ENCODE results near the gene BST2. TPM values are rescaled to one million over a fixed set of nuclear protein-coding genes. Genes with fewer than 3 reads are reported as not detected.

Gene BST2
- total and polyA plus RNA-seq, 10 of the 15 experiments (the other 5 are each of a cell fraction or from before 2014, with no cell fraction given), result 16.6 to 372 (median 264) TPM

DNA sequence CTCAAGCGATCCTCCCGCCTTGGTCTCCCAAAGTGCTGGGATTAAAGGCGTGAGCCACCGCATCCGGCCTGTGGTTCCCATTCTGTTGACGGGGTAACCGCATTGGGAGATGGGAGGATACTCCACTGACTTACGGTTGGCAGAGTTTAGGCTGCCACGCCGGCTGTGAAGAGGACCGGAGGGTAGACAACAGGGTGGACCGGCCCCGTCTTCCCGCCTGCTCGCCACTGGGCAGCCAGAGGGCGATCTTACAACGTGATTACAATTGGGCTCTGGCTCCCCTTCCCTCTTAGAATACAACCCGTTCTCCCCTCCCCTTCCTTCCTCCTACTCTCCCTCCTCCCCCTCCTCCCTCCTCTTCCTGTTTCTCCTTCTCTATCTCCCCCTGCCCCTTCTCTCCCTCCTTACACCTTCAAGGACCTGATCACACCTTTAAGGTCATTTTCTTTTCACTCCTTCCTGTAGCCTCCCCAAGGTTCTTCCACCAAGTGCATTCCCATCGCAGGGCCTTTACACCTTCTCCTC is 10.5 kb downstream of the BST2 start (continued):
- no peak for TF ChIP-seq HCFC1 (IDR thresholded peaks at IDR 0.05; ENCODE audit: low read length)
- TF ChIP-seq ATF3 (IDR thresholded peaks at IDR 0.05; ENCODE audit: borderline replicate concordance, extremely low read depth, low read depth, low read length), result no peak
- TF ChIP-seq TCF7 (IDR thresholded peaks at IDR 0.05; ENCODE audit: borderline replicate concordance), result no peak
- TF ChIP-seq ZBTB4 (CRISPR knock-in tag; IDR thresholded peaks at IDR 0.05), result no peak
- TF ChIP-seq CHD2 (IDR thresholded peaks at IDR 0.05; ENCODE audit: borderline replicate concordance, low read depth, low read length), result no peak
- no peak for TF ChIP-seq IRF5 (IDR thresholded peaks at IDR 0.05; ENCODE audit: borderline replicate concordance)
- no peak for TF ChIP-seq TCF3 (IDR thresholded peaks at IDR 0.05; ENCODE audit: borderline replicate concordance, insufficient read depth, low read depth, low read length)
- no peak for TF ChIP-seq BACH1 (IDR thresholded peaks at IDR 0.05; ENCODE audit: borderline replicate concordance)
- TF ChIP-seq, protein P1, sequence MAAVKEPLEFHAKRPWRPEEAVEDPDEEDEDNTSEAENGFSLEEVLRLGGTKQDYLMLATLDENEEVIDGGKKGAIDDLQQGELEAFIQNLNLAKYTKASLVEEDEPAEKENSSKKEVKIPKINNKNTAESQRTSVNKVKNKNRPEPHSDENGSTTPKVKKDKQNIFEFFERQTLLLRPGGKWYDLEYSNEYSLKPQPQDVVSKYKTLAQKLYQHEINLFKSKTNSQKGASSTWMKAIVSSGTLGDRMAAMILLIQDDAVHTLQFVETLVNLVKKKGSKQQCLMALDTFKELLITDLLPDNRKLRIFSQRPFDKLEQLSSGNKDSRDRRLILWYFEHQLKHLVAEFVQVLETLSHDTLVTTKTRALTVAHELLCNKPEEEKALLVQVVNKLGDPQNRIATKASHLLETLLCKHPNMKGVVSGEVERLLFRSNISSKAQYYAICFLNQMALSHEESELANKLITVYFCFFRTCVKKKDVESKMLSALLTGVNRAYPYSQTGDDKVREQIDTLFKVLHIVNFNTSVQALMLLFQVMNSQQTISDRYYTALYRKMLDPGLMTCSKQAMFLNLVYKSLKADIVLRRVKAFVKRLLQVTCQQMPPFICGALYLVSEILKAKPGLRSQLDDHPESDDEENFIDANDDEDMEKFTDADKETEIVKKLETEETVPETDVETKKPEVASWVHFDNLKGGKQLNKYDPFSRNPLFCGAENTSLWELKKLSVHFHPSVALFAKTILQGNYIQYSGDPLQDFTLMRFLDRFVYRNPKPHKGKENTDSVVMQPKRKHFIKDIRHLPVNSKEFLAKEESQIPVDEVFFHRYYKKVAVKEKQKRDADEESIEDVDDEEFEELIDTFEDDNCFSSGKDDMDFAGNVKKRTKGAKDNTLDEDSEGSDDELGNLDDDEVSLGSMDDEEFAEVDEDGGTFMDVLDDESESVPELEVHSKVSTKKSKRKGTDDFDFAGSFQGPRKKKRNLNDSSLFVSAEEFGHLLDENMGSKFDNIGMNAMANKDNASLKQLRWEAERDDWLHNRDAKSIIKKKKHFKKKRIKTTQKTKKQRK (IDR thresholded peaks at IDR 0.05; ENCODE audit: low read depth, low read length), result no peak
- TF ChIP-seq SIX5 (IDR thresholded peaks at IDR 0.05; ENCODE audit: low read depth, low read length, severe bottlenecking), result no peak
- TF ChIP-seq ZNF217 (IDR thresholded peaks at IDR 0.05), result peak; percentile 95
- TF ChIP-seq POLR2A (IDR thresholded peaks at IDR 0.05; ENCODE audit: low read depth, low read length), result peak; percentile 35; the same call in 1 of the 2 replicates
- no peak for TF ChIP-seq STAT1 (conservative IDR thresholded peaks at IDR 0.05)
- no peak for TF ChIP-seq ASH2L (IDR thresholded peaks at IDR 0.05; ENCODE audit: borderline replicate concordance, low read depth)
- TF ChIP-seq, protein P2, sequence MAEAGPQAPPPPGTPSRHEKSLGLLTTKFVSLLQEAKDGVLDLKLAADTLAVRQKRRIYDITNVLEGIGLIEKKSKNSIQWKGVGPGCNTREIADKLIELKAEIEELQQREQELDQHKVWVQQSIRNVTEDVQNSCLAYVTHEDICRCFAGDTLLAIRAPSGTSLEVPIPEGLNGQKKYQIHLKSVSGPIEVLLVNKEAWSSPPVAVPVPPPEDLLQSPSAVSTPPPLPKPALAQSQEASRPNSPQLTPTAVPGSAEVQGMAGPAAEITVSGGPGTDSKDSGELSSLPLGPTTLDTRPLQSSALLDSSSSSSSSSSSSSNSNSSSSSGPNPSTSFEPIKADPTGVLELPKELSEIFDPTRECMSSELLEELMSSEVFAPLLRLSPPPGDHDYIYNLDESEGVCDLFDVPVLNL (IDR thresholded peaks at IDR 0.05; ENCODE audit: low read depth, low read length), result no peak
- no peak for TF ChIP-seq ZNF384 (IDR thresholded peaks at IDR 0.05; ENCODE audit: borderline replicate concordance, low read depth, low read length)
- TF ChIP-seq EP300 (IDR thresholded peaks at IDR 0.05; ENCODE audit: borderline replicate concordance in 1 of 2, control insufficient read depth in 1 of 2, low read depth in 2 of 2, low read length in 2 of 2), result no peak
- TF ChIP-seq NR2C1 (IDR thresholded peaks at IDR 0.05), result no peak
- no peak for TF ChIP-seq NR2F1 (conservative IDR thresholded peaks at IDR 0.05)
- TF ChIP-seq ELK1 (IDR thresholded peaks at IDR 0.05; ENCODE audit: low read depth, low read length), result no peak
